Measurements from ENCODE around the gene HCN2.

HCN2 gene

DNA sequence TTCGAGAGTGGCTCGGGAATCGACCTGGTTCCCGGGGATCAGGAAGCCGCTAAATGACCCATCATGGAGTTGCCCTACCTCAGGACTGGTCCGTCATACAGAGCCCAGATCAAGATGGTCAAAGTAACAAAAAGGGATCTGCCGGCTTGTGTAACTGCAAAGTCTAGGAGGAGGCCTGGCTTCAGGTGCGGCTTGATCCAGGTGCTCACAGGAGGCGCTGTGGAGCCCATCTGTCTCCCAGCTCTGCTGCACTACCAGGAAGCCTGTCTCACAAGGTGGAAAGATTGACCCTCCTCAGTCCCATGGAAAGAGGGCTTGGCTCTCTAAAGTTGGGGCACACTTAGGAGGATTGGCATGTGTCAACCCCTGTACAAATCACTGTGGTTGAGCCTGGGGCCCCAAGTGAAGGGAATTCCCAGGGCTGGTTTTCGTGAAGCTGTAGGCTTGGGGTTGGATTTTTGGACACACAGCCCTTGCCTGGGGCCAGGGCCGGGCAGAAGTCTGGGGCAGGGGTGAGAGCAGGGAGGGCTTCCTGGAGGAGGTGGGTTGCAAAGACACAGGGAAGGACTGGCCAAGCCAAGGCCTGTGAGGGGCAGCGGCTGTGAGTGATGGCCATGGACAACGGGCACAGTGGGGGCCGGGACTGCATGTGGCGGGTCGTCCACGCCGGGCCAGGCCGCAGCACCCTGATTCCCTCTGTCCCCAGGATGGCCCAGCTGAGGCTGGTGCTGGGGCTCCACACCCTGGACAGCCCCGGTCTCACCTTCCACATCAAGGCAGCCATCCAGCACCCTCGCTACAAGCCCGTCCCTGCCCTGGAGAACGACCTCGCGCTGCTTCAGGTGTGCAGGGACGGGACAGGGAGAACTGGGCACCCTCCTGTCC lies 41.6 kb upstream of the HCN2 start:
- DNase-seq (ENCODE audit: low read depth) = no peak
- TF ChIP-seq, protein P1, sequence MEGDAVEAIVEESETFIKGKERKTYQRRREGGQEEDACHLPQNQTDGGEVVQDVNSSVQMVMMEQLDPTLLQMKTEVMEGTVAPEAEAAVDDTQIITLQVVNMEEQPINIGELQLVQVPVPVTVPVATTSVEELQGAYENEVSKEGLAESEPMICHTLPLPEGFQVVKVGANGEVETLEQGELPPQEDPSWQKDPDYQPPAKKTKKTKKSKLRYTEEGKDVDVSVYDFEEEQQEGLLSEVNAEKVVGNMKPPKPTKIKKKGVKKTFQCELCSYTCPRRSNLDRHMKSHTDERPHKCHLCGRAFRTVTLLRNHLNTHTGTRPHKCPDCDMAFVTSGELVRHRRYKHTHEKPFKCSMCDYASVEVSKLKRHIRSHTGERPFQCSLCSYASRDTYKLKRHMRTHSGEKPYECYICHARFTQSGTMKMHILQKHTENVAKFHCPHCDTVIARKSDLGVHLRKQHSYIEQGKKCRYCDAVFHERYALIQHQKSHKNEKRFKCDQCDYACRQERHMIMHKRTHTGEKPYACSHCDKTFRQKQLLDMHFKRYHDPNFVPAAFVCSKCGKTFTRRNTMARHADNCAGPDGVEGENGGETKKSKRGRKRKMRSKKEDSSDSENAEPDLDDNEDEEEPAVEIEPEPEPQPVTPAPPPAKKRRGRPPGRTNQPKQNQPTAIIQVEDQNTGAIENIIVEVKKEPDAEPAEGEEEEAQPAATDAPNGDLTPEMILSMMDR (IDR thresholded peaks at IDR 0.05; ENCODE audit: insufficient read depth, low read depth, low read length, missing control alignments) = no peak

DNA sequence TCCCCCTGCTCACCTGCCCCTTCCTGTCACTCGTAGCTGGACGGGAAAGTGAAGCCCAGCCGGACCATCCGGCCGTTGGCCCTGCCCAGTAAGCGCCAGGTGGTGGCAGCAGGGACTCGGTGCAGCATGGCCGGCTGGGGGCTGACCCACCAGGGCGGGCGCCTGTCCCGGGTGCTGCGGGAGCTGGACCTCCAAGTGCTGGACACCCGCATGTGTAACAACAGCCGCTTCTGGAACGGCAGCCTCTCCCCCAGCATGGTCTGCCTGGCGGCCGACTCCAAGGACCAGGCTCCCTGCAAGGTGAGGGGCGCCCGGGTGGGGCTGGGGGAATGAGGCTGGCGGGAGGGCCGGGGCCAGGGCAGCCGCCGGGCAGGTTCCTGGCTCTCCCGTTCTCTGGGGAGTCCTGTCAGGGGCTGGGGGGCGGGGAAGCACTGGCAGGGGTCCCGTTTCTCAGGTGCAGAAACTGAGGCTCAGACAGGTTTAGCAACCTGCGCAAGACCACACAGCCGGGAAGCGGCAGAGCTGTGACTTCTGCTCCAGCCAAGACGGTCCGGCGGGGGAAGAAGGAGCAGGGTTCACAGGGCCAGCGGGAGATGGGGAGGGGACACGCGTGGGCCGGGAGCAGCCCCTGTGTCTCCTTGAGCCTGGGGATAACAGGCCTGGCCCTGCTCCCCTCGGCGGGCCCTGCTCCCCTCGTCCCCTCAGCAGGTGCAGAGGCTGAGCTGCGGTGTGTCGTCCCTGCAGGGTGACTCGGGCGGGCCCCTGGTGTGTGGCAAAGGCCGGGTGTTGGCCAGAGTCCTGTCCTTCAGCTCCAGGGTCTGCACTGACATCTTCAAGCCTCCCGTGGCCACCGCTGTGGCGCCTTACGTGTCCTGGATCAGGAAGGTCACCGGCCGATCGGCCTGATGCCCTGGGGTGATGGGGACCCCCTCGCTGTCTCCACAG lies 40.5 kb upstream of the HCN2 start:
- H3K4me3 ChIP-seq (ENCODE audit: low read depth, low read length) = no peak overlapping the region
- TF ChIP-seq, protein P1 (IDR thresholded peaks at IDR 0.05; ENCODE audit: insufficient read depth, low read depth, low read length, missing control alignments) = no peak
- no peak for DNase-seq (ENCODE audit: low read depth)

More for the DNA sequence above, 41.6 kb upstream of the HCN2 start:
- no peak overlapping the region for H3K4me3 ChIP-seq (ENCODE audit: low read depth, low read length)

DNA sequence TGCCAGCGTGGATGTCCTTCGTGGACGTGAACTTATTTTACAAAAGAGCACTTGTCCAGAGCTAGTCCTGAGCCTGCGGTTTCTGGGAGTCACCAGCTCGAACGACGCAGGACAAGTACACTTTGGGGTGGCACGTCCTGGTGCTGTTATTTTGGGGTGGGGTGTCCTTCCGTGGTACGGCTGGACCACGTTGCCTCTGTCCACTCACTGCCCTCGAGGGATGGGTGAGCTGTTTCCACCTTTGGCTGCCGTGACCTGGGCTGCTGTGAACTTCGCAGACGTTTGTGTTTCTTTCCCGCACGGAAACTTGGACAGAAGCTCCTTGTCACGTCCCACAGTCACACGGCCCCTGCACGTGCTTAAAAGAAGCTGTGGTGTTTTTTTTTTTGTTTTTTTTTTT lies 34.9 kb upstream of the HCN2 start:
- H3K4me3 ChIP-seq (ENCODE audit: low read depth, low read length) = no peak overlapping the region
- DNase-seq (ENCODE audit: low read depth) = no peak
- TF ChIP-seq, protein P1 (IDR thresholded peaks at IDR 0.05; ENCODE audit: insufficient read depth, low read depth, low read length, missing control alignments) = no peak

DNA sequence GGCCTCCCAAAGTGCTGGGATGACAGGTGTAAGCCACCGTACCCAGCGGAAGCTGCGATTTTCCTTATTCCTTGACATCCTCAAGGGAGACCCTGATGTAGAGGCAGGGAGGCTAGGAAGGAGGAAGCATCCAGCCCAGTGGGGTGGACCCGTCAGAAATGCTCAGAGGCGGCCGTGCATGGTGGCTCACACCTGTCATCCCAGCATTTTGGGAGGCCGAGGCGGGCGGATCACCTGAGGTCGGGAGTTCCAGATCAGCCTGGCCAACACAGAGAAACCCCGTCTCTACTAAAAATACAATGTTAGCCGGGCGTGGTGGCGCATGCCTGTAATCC lies 34.2 kb upstream of the HCN2 start:
- no peak for DNase-seq (ENCODE audit: low read depth)
- TF ChIP-seq, protein P1 (IDR thresholded peaks at IDR 0.05; ENCODE audit: insufficient read depth, low read depth, low read length, missing control alignments) = no peak
- no peak overlapping the region for H3K4me3 ChIP-seq (ENCODE audit: low read depth, low read length)

DNA sequence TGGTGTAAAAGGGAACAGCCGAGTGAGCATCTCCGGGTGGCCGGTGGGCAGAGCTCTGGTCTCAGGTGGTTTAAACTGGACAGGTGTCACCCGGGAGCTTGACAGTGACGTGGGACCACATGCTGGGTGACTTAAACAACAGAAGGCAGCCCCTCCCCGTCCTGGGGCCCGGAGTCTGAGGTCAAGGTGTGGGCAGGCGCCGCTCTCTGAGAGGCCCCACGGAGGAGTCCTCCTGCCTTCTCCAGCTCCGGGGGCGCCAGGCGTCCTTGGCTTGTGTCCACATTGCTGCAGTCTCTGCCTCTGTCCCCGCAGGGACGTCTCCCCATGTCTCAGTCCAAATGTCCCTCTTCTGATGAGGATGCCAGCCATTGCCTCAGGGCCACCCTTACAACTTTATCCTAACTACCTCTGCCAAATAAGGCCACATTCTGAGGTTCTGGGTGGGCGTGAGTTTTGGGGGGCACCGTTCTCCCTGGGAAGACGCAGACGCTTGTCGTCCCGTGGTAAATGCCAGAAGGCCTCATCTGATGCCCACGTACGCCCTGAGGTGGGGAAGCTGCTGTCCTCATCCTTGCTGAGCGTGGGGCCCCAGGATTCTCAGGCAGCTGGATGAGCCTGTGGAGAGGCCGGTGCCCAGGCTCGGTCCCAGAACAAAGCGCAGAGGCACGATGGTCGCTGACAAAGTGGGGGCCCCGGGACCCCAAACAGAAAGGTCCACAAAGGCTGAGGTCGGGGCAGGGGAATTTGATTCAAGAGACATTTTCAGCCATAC lies 32.9 kb upstream of the HCN2 start:
- TF ChIP-seq, protein P1 (IDR thresholded peaks at IDR 0.05; ENCODE audit: insufficient read depth, low read depth, low read length, missing control alignments) = no peak
- no peak for DNase-seq (ENCODE audit: low read depth)
- H3K4me3 ChIP-seq (ENCODE audit: low read depth, low read length) = no peak overlapping the region

DNA sequence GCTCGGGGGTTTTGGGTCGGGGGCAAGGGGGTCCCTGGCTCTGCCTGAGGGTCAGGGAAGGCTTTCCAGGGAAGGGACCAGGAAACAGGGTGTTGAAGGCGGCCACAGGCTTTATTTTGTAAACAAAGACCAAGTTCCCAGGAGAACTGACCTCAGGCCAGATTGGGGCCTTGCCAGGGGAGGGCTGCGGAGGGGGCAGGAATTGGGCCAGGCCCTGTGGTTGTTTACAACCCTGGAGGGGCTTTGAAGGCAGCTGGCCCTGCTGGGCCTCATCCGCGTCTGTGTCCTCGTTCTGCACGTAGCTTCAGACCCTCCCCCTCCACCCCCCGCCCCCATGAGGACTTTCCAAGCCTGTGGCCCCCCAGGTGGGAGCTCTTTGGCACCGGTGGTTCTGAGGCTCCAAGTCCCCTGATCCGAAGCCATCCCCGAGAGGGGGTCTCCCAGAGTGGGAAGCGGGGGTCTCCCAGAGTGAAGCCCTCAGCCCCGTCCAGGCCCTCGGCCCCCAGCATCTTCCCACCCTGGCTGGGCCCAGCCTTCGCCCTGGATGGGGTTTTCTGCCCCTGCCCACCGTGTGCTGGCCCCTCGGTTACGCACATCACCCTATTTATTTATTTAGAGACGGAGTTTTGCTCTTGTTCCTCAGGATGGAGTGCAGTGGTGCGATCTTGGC lies 30.8 kb upstream of the HCN2 start:
- TF ChIP-seq, protein P1 (IDR thresholded peaks at IDR 0.05; ENCODE audit: insufficient read depth, low read depth, low read length, missing control alignments) = no peak
- no peak overlapping the region for H3K4me3 ChIP-seq (ENCODE audit: low read depth, low read length)
- DNase-seq (ENCODE audit: low read depth) = no peak

Data from GM12865 (cell line).